SK-N-SH (cell line): ENCODE data around the gene PES1.

Experiments
- CTCF ChIP-seq: fragments of 200-600 bp; sonication (generic); IDR thresholded peaks from 2 replicates; pipeline ENCODE4 v1.6.1; 2017; ENCODE audit warnings: antibody characterized with exemption, mild to moderate bottlenecking, moderate library complexity
- EZH2phosphoT487 ChIP-seq: fragments of 200-600 bp; sonication (generic); IDR thresholded peaks from 2 replicates; pipeline ENCODE4 v1.6.1; 2017; ENCODE audit warnings: low read depth, mixed run types, mild to moderate bottlenecking, antibody characterized with exemption, moderate library complexity, borderline replicate concordance
- MAX ChIP-seq: IDR thresholded peaks from 2 replicates; pipeline ENCODE4 v1.4.0; 2012; ENCODE audit warnings: low read depth
- POLR2AphosphoS5 ChIP-seq: IDR thresholded peaks from 2 replicates; pipeline ENCODE4 v1.6.1; 2012; ENCODE audit warnings: low read depth, low read length
- RAD21 ChIP-seq: IDR thresholded peaks from 2 replicates; pipeline ENCODE4 v1.6.1; 2012; ENCODE audit warnings: mild to moderate bottlenecking, low read length
- RCOR1 ChIP-seq: fragments of 150-350 bp; IDR thresholded peaks from 2 replicates; pipeline ENCODE4 v1.6.1; 2017; ENCODE audit warnings: antibody characterized with exemption, low read length
- RFX5 ChIP-seq: IDR thresholded peaks from 2 replicates; pipeline ENCODE4 v1.6.1; 2012; ENCODE audit warnings: mild to moderate bottlenecking, improper control_type of control experiment, low read length
- TCF12 ChIP-seq: IDR thresholded peaks from 2 replicates; pipeline ENCODE4 v1.4.0; 2012
- USF1 ChIP-seq: IDR thresholded peaks from 2 replicates; pipeline ENCODE4 v1.4.0; 2012; ENCODE audit warnings: low read depth, borderline replicate concordance
- USF2 ChIP-seq: fragments of 150-350 bp; IDR thresholded peaks from 2 replicates; pipeline ENCODE4 v1.6.1; 2017; ENCODE audit warnings: antibody characterized with exemption, low read length, low read depth, borderline replicate concordance

GRCh38 chr22:30591191-30591587 is 521 bp downstream of the PES1 start:
- TF ChIP-seq POLR2AphosphoS5 = no peak
- no peak for TF ChIP-seq USF2
- no peak for TF ChIP-seq RCOR1
- no peak for TF ChIP-seq CTCF
- TF ChIP-seq EZH2phosphoT487 = no peak
- no peak for TF ChIP-seq TCF12
- TF ChIP-seq RAD21 = no peak
- no peak for TF ChIP-seq MAX
- TF ChIP-seq RFX5 = no peak
- no peak for TF ChIP-seq USF1
